HG03432 (cell line): ENCODE results near the gene SYCE3.

Experiments used
- ATAC-seq: cut with Tn5 transposase; IDR thresholded peaks from one replicate; pipeline ENCODE4 v1.9.1; 2021; ENCODE audit warnings: mild to moderate bottlenecking, moderate library complexity; ENCODE audit not compliant: unreplicated experiment

The SYCE3 gene

DNA sequence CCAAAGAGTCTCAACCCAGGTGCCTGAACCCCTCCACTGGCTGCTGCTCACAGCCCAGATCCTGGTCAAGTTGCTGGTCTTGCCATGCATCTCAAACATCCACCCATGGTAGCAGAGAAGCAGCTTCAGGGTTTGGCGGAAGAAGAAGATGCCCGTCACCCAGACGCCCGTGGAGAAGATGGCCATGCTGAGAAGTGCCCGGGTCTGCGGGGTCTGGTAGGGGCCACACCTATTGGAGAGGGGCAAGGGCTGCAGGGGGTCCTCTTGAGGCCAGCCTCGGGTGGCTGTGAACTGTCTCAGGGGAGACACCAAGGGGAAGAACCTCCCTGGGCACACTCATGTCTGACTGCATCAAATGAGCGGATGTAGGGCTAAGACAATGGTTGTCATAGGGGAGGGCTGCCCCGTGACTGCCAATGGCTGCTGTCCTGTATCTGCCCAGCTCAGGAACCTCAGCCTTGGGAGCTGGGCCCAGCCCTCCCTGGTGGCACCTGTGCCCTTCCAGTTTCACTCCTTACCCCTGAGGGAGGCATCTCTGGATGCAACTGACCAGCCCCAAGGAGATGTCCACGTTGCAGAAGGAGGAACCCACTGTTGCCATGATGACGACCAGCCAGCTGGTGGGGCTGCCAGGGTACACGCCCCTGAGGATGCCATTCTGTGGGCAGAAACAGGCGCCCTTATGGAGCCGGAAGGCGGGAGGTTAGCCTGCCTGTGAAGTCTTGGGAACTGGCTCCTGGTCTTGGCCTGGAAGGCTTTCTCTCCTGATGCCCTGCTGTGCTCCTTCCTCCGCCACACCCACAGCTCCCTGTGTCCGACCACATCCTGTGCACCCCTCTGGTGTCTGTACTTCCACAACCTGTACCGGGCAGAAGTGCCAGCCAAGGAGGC, 14.3 kb upstream of the SYCE3 start:
- ATAC-seq: no peak

DNA sequence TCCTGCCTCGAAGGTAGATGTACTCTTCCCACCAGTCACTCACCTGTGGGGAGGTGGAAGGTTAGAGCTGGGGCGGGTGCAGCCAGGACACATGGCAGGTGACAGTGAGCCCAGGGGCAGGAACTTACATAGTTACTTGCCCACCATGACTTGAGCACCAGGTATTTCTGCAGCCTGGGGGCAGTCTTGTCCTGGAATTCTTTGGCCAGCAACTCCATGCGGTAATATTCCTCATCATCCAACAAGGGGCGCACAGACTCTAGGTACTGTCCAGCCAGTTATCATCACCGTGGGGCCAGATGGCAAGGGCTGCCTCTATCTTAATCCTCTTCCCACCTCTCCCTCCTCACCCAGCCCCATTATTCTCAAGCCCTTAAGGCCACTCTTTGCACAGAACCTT, 13.4 kb upstream of the SYCE3 start:
- no peak for ATAC-seq

DNA sequence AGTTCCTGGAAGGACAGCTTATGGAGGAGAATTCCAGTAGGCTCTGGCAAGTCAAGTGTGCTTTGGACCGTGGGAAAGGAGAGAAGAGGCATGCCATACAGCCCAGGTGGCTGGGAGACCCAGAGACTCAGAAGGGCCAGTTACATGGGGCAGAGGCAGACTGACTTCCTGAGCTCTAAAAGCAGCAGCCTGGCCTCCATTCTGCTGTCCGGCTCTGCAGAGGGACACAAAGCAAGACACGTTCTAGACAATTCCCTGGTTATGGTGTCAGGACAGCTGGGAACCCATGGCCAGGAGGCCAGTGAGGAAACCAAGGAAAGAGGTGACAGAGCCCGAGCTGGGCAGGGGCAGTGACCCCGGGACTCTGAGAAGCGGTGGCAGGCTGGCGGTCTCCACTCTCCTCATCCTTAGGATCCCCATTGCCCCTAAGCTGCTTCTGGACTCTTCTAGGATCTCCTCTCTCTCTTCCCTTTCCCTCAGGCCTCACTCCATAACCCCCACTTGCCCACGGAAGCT, 12.8 kb upstream of the SYCE3 start:
- ATAC-seq: no peak

DNA sequence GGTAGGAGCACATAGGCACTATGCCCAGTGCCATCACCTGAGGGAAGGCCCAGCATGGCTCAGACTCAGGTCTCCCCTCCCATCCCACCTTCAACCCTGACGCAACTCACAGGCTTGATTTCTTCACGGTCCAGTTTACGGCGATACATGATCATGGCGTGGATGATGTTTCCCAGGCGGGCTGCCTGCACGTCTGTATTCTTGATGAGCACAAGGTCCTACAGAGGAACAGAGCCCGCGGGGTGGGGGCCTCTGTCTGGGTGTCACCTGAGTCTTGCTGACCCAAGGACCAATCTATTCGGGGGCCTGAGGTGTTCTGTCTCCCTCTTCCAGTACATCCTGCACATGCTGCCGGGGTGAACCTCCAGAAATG, 11.7 kb upstream of the SYCE3 start:
- ATAC-seq: no peak

DNA sequence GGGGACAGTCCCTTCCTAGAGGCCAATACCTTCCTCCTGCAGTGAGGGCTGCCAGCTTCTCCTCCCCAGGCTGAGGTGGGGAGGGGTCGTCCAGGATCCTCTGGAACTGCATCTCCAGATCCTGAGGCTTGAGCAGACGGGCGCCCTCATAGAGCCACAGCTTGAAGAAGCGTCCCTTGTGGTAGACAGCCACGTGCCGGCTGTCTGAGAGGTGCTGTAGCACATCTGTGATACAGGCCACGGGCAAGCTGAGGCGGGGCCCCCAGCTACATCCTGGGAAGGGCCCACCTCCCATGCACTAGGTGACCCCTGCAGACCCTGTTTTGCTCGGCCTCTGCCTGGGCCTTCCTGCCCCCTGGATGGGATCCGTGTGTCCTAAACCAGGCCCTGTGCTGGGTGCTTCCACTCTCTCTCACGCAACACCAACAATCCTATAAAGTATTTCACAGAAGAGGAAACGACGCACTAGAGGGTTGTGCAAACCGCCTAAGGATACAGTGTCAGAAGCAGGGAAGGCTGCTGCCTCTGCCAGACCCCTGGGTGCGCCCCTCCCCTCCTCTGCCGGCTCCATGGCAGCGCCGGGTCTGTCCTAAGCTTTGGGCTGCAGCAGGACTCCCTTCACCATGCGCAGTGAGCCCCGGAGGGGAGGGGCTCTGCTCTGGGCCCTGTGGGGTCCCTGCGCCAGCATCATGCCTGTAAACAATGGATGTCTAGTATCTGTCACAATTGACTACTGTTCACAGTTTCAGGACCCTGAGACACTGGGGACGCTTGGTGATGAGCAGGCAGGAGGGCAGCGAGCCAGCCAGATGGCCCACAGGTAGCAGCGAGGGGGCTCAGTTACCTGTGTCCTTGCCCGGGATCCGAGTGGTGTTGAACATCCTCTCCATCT, 11.0 kb upstream of the SYCE3 start:
- no peak for ATAC-seq

DNA sequence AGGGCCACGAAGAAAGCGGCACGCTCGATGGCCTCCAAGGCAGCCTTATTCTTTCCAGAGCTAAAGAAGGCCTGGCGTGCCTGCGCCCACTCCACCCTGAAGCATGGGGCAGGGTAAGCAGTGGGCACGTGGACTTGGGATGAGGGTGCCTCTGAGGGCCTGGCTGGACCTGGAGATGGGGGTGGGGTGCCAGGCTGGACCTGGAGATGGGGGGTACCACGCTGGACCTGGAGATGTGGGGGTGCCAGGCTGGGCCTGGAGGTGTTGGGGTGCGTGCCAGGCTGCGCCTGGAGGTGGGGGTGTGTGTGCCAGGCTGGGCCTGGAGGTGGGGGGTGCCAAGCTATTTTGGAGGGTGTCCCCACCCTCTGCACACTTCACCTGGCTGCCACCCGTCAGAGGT, 10.2 kb upstream of the SYCE3 start:
- no peak for ATAC-seq

DNA sequence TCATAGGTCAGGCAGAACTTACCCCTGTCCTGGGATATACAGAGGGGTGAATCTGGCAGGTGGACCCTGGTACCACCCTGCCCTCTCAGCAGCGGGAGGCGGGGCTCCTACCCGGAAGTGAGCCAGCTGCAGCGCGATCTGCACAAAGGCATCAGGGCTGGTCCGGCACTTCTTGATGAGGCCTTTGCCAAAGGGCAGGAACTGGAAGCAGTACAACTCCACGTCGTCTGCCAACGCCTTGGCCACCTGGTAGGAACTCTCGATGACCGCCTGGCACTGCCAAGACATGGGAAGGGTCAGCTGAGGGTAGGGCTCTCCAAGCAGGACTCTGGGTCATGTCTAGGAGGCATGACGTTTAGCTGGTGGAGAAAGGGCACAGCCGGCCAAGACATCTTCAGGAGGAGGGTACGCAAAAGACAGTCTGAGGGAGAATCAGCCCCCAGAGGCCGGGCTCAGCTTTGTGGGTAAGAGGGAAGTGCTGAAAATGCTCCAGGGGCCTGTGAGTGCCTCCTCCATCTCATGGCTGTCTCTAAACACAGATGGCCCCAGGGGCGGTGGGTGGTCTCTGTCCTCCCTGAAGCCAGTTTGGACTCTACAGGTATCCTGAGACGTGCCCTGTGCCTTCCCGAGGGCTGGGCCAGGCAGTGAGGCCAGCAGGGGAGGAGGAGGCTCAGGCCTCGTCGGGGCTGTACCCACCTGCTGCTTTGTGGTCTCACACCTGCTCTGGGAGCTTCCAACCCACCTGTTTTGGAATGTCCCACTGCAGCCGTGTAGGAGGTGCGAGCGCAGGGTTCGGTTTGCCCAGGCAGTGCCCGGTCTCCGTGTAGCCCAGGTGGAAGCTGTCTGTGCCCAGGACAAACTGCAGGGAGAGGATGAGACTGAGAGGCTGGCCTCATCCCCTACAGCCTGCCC, 8.8 kb upstream of the SYCE3 start:
- ATAC-seq: no peak

DNA sequence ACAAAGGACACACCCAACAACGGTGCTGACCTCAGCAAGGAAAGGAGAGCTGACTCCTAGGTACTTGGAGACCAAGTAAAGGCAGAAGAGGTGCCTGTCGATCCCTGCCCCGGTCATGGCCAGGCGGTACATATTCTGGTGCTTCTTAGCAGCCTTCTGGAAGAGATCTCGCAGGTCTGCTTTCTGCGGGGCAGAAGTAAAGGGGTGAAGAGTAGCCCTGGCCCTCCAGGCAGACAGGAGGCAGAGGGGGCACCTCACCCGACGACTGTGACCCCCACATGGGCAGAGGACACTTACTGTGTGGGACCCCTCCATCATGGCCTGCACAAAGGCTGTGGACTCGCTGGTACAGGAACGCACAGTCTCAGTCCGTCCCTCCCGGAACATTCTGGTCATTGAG, 8.1 kb upstream of the SYCE3 start:
- ATAC-seq: no peak

DNA sequence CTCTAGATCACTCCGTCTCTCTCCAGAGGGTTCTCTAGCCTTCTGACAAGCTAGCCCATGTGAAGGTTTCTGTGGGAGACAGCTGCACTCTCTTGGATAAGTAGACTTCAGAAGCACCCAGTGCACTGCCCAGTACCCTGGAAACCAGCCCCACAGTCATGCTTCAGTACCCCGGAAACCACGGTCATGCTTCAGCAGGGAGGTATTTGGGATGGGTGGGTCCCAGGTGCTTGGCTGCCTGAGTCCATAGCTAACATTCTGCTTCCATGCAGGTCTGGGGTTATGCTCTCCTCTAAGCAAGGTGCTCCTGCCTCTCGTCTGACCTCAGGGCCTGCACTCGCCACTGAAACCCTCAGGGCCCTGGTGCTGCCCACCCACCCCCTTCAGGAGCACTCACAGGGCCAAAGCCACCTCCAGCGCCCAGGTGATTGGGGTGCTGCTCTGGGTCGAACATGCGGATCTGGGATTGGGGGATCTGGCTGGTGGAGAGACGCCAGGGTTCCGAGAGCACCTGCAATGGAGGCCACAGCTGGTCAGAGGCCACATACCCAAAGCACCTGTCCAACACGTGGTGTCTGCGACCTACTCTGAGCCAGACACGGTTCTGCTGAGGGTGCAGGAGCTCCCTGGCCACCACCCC, 7.3 kb upstream of the SYCE3 start:
- no peak for ATAC-seq

DNA sequence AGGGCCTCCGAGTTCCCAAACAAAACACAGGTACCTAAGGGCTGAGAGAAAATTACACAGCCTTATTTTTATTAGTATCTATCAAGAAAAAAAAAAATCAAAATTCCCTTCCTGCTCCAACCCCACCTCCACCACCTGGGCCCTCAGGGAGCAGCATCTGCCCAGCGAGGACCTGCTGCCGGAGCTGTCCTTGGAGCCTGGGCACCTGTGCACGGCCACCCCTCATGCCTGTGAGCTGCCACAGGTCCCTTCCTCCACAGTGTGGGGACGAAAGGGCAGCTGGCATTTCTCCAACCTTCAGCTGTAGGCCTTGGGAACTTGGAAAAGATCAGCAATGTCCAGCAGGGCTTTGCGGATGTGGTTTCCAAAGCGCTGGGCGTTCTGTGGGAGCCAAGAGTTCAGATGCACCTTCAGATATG, 6.3 kb upstream of the SYCE3 start:
- ATAC-seq: no peak

DNA sequence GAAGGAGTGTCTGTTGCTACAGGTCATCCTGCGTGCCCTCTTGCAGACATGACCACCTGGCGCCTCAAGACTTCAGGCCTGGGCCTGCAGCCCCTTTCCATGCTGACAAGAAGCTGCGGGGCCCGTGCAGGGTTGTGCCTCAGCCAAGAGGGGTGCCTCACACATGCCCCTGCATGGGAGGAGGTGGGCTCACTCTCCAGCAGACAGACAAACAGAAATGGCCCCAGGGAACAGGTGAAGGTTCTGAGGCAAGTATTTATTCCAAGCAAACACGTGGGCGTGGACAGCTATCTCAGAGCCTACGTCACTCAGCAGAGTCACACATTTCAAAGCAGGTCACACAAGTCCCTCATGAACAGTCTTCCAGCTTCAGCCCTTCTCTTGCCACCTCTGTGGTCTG, 5.9 kb upstream of the SYCE3 start:
- ATAC-seq: no peak

DNA sequence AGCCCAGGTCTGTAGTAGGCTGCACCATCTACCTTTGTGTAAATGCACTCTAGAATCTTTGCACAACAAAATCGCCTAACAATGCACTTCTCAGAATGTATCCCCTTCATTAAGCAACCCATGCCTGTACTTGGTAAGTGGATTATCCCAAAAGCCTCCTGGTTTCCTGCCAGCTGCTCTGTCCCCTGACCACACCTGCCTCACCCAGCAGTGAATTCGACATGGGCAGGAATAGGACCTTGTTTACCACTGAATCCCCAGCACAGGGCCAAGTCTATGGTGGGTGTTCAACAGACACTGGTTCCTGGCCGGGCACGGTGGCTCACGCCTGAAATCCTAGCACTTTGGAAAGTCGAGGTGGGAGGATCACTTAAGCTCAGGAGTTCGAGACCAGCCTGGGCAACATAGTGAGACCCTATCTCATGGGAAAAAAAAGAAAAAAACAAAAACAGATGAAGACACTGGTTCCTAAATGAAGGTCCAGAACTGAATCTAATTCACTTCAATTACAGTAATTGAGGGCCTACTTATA, 5.1 kb upstream of the SYCE3 start:
- no peak for ATAC-seq

DNA sequence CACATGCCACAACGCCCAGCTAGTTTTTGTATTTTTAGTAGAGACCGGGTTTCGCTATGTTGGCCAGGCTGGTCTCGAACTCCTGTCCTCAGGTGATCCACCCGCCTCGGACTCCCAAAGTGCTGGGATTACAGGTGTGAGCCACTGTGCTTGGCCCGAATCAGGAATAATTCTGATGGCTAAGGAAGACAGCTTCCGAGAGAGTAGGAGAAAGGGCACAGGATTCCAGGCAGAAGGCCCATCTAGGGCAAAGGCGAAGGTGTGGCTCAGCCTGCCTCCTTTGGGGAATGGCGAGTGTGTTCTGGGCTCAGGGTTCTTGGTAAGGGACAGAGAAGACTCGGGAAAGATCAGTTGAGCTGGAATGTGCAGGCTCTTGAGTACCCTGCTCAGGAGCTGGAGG, 1.6 kb upstream of the SYCE3 start:
- ATAC-seq: no peak

DNA sequence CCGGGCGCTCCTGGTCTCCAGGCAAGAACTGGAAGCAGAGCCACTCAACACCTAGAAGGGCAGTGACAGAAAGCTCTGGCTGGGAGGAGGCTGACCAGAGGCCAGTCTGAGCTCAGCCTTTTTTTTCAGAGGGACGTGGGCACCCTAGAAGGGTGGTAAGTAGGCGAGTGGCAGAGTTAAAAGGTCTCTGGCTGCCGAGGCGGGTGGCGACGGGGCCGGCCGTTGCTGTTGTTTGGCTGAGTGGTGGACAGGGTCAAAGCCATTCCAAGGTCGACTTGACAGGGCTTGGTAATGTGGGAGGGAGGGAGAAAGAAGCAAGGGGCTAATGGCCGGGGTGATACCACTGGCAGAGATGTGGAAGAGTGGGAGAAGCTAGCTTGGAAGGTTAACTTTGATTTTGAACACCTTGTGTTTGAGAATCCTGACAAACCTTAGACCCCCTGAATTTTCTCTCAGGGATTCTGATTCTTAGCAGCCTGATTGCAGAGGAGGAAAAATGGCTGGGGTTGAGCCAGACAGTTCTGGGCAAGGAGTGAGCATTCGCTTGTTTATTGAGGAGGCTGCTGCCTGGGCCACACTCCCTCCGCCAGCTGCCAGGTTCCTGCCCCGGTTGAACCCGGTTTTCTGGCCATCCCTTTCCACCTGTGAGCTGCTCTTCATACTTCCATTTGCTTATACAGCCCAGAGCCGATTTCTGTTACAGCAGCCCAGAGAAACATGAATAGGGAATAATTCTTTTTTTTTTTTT, 868 bp upstream of the SYCE3 start:
- ATAC-seq: no peak

DNA sequence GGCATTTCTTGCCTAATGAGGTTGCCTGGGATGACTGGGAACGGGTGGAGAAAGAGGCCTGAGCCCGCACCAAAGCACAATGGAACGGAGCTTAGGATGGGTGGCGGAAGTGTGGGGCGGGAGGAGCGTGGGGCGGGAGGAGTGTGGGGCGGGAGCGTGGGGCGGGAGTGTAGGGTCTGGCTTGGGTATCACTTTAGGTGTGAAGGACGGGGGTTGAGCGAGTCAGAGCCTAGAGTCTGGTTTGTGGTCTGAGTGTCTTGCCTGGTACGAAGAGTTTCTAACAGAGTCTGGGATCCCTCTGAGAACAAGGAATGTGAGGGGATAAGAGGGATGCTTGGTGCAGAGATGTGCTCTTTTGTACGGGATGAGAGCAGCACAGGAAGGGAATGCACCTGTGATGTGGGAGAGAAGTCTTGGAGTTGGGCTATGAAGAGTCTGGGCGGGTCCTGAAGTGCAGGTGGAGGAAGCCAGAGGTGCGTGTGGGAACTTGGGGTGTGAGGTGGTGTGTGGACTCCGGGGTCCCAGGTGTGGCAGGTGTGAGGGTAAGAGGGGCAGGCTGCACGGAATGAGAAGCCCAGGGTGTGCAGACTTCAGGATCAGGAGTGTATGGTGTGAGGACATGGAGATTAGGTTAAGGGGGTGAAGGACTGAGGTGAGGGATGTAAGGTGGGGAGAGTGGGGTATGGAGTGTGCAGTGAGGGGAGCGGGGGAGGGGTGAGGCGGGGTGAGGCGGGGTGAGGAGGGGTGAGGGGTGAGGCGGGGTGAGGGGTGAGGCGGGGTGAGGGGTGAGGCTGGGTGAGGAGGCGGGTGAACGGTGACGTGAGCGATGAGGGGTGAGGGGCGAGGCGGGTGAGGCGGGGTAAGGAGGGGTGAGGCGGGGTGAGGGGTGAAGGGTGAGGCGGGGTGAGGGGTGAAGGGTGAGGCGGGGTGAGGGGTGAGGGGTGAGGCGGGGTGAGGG, 1.0 kb downstream of the SYCE3 start:
- no peak for ATAC-seq

DNA sequence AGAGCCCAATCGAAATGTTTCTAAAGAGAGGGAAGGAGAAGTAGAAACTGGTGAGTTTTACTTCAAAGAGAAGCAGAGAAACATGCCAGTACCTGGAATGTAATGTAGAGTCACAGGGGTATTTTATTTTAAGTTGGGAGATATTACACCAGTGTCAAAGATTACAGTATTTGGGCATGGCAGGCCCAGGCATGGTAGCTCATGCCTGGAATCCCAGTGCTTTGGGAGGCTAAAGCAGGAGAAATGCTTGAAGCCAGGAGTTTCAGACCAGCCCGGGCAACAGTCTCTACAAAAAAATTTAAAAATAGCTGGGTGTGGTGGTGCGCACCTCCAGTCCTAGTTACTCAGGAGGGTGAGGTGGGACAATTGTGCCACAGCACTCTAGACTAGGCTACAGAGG, 2.7 kb downstream of the SYCE3 start:
- ATAC-seq: no peak

DNA sequence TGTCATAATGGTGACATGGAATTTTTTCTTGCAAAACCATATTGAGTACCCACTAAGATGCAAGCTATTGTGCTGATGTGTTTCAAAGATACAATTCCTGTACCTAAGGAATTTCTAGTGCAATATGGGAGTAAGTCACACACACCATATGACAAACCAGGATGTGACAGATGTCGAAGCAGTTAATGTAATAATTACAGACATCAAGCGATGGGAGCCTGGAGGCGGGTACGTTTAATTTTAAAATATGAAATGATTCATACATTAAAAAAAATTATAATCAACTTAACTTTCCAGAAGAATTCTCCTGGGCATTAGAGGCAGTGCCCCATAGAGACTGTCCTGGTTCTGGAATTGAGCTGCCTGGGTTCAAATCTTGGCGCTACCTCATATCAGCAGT, 6.0 kb downstream of the SYCE3 start:
- ATAC-seq: no peak

DNA sequence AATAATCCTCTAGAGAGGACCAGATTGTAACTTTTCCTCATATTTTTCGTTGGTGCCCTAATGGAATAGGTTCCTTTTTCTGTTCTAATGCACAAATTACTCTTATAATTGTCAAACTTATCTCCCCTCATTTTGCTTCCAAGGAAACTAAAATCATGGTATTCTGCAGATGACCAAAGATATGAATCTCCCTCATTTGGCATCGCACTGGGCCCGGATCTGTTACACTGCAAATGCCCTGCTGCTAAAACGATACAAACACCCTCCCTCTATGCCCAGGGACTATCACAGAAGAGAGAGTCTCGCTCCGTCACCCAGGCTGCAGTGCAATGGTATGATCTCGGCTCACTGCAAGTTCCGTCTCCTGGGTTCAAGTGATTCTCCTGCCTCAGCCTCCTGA, 9.4 kb downstream of the SYCE3 start:
- ATAC-seq: no peak
